A172 (cell line): ENCODE data around the gene ULBP2. TPM values are rescaled to one million over a fixed set of nuclear protein-coding genes. Genes with fewer than 3 reads are reported as not detected.
A peak's percentile ranks its signal among the peaks of the same experiment; 100 is the strongest.
"Not testable (repeated sequence)": the region's sequence is repeated elsewhere in the genome, so short reads cannot be mapped to it uniquely, and the experiment has no call there.

Experiments
- DNase-seq: peaks from one replicate; pipeline ENCODE4 v3.0.0-alpha.2; 2015; ENCODE audit warnings: low spot score
- total RNA-seq: library from RNA; depleted of rRNA; stranded (reverse); fragments of >200 nt; shearing (Covaris generic); gene quantifications from 2 replicates; pipeline ENCODE4 v1.2.3, GENCODE V29; 2014

ULBP2 gene
- total RNA-seq, 1 experiment from 2014 or later = 17.3 TPM

DNA sequence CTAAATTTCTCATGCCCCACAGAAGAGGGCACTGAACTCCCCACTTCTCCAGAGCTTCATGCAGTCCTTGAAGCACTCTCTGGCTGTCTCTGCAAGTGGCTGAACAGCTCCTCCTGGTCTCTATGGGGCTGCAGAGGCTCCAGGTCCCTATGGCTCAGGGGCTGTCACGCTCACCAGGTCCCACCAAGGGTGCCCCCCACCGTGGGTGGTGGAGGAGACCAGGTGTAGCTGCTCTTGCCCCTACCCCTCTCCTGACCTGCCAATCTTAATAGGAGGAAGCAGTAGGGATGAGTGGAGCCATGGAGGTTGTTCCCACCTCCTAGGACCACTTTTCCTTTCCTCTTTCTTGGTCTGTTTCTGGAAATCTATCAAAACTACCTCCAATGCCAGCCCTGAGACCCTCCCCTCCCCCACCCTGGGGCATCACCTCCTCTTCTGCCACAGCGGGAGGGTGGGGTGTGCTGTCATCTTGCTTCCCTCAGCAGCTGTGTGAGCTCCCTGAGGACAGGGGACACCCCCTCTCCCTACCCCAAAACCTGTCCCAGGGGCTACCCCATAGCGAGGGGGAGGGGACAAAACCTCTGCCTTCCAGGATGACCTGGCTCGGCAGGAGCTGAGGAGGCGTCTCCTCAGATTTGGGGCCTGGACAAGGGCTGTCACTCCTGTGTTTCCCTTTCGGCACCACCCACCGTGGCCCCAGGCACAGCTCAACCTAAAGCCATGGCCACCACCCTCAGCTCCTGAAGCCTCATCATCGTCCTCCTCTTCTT lies 31.9 kb upstream of the ULBP2 start:
- DNase-seq = no peak

DNA sequence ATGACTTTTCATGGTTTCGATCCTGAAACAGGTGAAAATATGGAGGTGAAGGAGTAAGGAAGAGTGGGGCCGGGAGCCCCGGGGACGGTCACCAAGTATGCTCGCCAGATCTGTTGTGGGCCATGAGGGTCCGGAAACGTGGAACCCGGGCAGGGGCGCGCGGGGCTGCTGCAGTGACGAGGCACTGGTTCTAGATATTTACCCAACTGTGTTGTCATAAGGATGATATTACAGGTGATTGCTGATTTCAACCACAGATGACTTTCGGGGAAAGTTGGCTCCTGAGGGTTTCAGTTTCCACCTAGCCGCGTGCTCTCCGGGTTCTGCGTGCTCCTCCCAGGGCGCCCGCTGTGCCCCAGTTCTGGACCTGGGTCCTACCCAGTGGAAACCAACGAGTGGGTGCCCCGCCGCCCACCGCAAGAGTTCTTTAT lies 31.1 kb upstream of the ULBP2 start:
- DNase-seq = no peak

DNA sequence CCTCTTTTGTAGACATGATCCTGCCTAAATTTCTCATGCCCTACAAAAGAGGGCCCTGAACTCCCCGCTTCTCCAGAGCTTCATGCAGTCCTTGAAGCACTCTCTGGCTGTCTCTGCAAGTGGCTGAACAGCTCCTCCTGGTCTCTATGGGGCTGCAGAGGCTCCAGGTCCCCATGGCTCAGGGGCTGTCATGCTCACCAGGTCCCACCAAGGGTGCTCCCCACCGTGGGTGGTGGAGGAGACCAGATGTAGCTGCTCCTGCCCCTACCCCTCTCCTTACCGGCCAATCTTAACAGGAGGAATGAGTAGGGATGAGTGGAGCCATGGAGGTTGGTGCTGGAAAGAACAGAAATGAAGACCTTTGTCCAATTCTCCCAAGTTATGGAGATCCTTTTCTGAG lies 29.1 kb upstream of the ULBP2 start:
- not testable (repeated sequence) for DNase-seq

DNA sequence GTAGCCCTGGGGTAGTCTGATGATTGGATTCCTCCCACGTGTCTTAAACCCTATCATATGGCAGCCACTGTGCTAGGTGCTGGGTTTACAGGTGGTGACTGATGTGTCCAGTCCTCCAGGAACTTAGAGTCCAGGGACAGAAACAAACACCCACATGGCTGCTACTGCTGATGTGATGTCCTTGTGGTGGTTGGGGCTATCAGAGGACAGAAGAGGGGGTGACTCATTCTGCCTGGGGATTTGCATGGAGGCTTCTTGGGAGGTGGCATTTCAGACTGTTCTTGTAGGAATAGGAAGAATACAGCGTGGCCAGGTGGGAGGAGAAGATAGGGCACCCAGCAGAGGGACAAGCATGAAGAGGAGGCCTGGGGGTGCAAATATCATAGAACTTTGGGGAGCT lies 28.7 kb upstream of the ULBP2 start:
- DNase-seq = no peak

DNA sequence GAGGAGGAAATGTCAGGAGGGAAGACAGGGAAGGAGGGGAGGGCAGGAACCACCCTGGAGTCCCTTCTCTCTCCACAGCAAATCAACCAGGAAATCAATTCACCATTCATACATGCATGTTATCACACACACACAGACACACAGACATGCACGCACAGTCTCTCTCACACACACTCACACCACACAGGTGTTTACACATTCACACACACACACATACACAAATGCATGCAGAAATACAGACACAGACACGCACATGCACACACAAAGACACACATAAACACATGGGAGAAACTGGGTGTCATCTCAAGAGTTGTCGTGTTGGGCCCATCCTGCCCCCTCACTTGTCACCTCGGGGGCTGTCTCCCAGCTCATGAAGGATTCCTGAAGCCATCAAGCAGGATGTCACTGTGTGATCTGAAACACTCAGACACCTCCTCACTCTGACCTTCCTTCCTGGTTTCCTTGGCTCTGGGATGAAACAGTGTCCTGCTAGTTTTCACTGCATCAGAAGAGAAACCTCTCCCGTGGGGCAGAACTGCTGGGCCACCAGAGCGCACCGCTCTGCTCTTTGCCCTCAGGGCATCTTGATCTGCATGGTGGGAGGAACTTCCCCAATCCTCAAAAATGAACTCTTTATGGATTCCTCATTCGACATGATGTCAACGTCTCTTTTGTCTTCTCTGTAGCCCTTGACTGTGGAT lies 28.1 kb upstream of the ULBP2 start:
- no peak for DNase-seq

DNA sequence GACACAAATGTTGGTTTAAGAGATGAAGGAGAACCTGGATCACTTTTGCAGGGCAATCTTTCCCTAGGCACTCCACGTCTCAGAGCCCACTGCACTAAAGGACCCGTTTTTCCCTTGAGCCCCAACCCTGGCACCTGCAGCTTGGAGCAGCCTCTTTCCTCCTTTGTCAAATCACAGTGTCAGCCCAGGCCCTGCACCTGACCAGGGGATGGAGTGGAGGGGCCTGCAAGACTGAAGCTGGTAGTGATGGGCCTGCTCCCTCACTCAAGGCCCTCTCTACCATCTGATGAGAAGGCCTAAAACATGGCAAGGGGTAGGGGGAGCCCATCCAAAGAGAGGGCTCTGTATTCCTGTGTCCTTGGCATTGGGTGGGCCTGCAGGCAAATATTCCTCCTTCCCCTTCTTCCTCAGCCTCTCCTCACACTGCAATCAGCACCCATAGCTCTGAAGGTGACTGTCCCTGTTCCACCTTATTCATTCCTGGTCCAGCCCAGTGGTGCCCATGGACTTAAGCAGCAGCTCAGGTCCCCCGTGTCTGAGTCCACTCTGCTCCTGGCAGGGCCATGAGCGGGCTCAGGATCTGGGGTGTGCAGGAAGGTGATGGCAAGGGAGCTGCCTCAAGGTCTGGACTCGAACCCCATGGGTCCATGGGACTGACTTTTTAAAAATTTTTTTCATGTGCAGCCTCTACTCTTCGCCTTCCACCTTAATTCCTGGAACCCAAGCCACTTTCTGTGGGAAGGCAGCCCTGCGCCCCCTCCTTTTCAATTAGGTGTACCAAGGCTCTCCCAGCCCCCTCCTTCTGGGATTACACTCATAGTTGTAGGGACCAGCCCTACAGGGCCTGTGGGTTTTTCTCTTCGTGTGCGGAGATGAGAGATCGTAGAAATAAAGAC lies 25.6 kb upstream of the ULBP2 start:
- no peak for DNase-seq

DNA sequence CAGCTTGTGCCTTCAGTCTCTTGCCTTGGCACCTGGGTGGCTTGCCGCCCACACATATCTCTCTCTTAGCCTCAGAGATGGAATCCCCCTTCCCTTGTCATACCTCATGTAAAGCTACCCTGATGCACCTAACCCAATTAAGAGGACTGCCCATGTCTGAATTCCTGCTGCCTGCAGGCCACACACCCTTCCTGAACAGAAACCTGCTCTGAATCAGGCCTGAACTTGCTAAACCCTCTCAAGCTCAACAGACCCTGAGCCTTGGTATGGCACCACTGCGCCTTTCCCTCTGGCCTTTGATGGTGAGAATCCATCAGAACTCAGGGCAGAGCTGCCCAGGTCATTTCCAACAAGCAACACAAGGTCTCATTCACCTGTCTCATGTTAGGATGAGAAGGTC lies 24.1 kb upstream of the ULBP2 start:
- no peak for DNase-seq

DNA sequence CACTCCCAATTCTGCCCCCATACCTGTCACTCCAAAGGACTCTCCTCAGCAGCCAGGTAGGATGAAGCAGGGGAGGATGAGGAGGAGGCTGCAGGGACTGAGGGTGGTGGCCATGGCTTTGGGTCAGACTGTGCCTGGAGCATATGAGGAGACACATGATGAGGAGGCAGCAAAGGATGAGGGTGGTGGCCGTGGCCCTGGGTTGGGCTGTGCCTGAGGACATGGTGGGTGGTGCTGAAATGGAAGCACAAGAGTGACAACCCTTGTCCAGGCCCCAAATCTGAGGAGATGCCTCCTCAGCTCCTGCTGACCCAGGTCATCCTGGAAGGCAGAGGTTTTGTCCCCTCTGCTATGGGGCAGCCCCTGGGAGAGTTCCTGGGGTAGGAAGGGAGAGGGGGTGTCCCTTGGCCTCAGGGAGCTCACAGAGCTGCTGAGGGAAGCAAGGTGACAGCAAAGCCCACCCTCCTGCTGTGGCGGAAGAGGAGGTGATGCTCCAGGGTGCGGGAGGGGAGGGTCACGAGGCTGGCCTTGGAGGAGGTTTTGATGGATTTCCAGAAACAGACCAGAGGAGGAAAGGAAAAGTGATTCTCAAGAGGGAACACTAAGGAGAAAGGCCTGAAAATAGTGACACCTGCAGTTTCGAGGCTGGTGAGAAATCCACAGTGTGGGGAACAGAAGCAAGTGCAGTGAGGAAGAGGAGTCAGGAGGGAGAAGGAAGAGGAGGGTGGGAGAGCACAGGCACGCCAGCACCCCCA lies 23.5 kb upstream of the ULBP2 start:
- no peak for DNase-seq

DNA sequence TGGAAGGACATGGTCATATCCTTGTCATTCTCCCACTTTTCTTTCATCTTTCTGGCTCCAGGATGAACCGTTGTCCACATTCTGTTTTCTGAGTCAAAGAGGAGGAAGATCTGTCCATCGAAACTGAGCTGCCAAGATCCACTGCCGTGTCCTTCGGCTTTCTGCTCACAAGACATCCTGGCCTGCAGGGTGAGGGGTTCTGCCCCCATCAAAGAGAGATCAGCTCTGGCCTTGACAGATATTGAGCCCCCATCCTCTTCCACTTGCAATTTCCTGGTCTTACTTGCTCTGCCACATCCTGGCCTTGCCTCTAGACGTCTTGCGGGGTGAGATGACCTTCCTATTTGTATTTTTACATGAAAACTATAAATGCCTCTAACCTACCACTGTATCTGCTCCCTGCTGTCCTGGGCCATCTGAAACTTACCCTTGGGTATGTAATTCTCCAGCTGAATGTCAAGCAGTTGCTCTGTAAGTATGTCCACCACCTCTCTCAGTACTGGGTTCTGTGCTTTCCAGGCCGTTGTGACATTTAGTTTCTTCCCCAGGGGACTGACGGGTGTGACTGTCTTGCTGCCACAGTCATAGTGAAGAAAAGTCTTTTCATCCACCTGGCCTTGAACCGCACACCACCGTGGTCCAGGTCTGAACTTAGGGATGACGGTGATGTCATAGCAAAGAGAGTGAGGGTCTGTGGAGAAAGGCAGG lies 22.5 kb upstream of the ULBP2 start:
- not testable (repeated sequence) for DNase-seq

DNA sequence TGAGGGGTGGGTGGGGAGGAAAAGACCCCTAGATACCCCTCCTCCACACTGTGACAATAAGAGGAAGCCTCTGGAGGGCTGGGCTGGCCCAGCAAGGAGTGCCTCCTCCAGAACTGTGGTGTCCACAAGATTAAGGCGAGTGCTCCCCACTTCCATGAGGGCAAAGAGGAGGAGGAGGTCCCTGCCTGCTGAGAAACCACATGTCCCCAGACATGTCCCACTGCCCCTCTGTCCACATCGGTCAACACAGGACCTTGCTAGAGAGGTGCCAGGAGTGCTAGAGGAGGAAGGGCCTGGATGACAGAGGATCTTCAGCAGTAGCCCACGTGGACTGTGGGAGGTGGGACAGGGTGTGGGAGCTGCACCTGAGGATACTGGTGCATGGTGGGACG lies 22.0 kb upstream of the ULBP2 start:
- DNase-seq = no peak

DNA sequence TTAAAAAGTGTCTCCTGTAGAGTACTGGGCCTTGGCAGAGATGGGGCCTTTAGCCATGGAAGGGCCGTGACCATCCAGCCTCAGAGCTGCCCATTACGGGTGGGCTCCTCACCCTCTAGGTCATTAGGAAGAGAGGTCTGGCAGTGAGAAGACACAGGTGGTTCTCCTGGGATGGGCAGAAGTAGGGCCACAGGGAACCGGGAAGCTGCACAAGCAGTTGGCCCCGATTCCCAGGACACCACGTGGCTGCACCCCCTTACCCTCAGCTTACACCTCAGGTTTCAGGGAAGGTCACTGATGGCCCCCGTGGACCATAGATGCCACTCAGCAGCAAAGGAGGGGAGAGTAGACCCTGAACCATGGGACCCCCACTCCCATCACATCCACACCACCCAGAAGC lies 20.5 kb upstream of the ULBP2 start:
- DNase-seq = no peak

DNA sequence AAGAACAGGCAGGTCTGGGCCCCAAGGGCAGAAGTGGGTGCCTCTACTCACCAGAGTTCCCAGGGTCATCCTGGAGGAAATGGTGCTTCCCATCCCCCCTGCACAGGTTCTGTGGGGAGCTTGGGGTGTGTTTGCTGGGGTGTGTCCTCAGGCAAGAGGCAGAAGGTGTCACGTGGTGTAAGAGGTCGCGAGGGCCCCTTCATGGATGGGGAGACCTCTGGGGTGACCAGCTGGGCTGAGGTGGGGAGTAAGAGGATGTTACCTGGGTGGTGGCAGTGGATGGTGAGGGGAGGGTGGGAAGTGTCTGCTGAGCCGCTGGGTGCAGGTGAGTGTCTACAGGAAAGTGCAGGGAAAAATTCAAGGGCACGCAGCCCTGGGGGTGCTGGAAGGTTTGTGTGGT lies 19.7 kb upstream of the ULBP2 start:
- DNase-seq = not testable (repeated sequence)

DNA sequence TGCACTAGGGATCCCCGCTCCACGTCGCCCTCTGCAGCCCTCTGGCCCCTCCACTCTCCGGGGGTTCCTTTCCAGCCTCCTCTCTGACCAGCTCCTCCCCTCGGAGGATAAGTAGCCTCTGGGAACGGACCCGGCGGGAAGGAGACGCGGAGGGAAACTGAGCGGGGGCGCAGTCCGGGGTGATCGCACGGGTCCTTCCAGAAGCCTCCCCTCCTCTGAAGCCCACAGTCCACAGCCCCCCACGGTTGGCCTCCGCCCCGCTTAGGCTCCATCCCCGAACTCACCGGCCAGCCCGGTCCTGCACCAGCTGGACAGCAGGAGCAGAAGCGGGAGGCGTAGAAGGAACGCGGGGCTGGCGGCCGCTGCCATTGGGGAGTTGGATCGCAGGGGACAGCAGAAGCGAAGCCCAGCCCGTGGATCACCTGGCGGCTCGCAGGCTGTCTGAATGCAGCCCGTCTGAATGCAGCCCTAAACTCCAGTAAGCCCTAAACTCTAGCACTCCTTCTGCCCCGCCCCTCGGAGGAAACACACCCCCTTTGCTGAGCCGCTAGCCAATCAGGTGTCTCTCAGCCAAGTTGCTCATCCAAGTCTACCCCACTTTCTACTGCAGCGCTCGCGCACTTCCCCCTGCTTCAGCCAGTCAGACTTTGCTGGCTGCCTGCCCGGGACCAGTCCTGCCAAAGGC lies 19.0 kb upstream of the ULBP2 start, which contains the start of gene RAET1G:
Gene RAET1G, minus strand, starts transcription at position 480 of the 685 bp plus-strand sequence. Its CDS starts 111 bp downstream, at position 369.
- DNase-seq = peak; percentile 81

DNA sequence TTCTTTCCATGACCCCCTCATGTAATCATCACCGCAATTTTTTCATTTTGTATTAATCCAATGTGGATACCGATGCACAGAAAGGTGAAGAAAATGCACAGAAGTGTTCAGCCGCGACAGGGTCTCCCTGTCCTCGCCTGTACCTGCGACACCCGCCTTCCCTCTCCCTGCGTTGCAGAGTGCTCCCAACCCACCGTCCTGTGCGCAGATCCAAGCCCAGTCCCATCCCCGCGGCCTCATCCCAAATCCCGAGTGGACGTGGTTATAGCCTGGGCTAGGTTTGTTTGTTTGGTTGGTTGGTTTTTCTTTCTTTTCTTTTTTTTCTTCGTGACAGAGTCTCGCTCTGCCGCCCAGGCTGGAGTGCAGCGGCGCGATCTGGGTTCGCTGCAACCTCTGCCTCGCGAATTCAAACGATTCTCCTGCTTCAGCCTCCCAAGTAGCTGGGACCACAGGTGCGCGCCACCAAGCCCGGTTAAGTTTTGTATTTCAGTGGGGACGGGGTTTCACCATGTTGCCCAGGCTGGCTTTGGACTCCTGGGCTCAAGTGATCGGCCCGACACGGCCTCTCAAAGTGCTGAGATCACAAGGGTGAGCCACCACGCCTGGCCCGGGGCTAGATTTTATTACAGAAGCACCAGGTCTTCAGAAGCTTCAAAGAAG lies 18.4 kb upstream of the ULBP2 start:
- DNase-seq = no peak

DNA sequence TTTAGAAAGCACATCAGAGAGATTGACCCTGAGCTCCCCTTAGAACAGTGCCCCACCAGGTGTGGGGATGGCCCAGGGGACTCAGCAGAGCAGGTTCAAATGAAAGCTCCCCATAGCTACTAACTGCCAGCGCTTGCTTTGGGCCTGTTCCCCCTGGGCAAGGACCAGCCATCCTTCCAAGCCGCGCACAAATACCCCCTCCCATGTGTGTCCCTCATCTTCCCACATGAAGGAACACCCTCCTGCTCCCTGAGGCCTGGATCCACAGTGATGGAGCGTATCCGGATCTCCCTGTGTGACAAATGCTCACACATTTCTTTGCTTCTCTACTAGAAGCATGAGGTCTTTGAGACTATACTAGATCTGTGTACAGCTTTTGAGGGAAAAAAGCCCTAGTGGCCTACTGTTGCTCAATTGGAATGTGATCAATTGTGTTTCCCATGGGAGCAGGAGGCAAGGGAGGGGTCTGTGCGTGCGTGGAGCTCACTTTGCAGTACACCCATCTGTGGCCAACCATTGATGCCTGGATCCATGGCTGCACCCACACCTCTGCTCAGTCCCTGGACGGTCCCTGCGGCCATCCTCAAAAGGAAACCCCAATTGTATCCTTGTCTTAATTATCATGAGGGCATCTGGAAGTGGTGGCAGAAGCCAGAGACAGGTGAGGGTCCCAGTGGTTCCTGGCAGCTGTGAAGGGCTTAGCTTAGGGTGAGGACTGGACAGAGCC lies 17.4 kb upstream of the ULBP2 start:
- no peak for DNase-seq

DNA sequence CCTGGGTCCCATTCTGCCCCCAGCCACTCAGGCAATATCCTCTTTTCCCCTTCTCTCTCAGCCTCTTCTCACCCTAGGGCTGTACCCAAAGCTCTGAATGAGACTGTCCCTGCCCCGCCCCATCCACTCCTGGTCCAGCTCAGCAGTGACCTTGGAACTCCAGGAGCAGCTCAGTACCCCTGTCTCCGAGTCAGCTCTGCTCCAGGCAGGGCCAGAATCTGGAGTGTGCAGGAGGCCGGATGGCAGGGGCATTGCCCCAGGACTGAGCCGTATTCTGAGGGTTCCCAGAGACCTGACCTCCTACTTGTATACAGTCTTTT lies 16.9 kb upstream of the ULBP2 start:
- no peak for DNase-seq

DNA sequence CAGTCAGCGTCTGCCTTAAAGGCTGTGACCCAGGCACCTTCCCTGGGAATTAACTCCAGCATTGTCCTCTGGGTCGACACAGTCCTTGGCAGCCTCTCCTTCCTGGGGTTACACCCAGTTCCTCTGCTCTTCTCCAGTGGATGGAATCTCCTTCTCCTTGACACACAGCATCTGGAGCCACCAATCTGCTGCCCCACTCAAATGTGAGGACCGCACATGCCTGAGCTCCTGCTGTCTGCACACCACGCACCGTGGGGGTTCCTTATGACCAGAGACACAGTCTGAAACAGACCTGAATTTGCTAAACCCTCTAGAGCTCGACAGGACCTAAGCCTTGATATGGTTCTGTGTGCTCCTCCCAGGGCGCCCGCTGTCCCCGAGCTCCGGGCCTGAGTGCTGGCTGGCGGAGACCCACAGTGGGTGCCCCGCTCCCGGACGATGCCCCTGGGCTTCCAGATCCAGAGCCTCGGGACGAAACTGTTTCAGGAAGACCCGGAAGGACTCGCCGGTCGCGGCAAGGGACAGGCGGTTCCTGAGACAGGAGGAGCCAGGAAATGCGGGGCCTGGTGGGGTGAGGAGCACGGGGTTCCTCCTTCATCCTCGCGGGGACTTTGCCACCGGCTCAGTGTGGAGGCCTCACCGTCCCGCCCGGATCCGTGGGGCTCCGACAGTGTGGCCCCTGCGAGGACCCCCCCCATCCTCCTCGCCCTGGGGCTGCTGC lies 16.4 kb upstream of the ULBP2 start:
- no peak for DNase-seq

DNA sequence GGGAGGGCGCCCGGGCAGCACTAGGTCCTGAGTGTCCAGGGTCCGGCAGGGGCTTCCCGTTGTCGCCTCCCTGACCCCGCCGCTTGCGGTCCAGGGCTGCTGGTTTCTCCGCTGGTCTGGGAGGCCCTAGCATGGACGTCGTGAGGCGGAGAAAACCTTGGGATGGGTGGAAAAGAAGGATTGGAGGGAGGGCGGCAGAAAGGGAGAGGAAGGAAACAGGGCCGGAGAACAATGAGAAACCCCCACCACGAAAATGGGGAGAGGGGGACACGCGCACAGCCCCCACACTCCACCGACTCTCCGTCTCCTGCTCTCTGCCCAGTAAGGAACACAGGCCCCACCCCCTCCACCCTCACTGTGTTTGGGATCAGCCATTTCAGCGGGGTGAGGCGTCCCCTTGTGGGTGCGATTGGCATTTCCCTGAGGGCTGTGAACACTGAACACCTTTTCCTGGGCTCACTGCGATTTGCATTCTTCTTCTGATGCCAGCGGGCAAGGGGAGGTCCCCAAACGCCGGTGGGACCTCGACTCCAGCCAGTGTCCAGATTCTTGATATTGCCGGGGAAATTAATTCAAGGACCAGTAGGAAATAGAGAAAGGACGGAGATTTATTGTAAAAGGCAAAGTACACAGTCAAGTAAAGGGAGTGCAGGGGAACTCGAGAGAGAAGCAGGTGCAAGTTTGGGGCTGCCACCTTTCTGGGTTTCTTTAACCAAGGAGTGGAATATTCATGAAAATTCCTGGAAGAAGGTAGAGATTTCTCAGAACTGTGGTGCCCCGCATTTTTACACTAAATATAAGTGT lies 15.6 kb upstream of the ULBP2 start:
- DNase-seq = peak; percentile 69
